Gastrocnemius medialis (tissue), 4 donors: ENCODE results near the gene PRAMEF5.
"Not testable (repeated sequence)": the region's sequence is repeated elsewhere in the genome, so short reads cannot be mapped to it uniquely, and the experiment has no call there.

ENCODE experiments used
- POLR2A ChIP-seq, 2 donors: fragments of 450-650 bp; IDR thresholded peaks; one replicate each; pipeline ENCODE4 v1.6.1; 2017; ENCODE audit warnings: antibody characterized with exemption in 2 of 2, mild to moderate bottlenecking in 2 of 2, moderate library complexity in 2 of 2
- TF ChIP-seq, protein P1 (sequence below), 5 experiments: fragments of 450-650 bp in 3 of 5; fragments of 200-600 bp in 2 of 5; sonication (generic) in 2 of 5; IDR thresholded peaks in 4 of 5; conservative IDR thresholded peaks in 1 of 5; 1 replicate in 4 of 5; 2 replicates in 1 of 5; pipeline ENCODE4 v1.5.1; 2016 to 2019; ENCODE audit warnings: antibody characterized with exemption in 5 of 5, mild to moderate bottlenecking in 3 of 5, moderate library complexity in 3 of 5

- TF ChIP-seq POLR2A (IDR thresholded peaks at IDR 0.05), result not testable (repeated sequence)
- TF ChIP-seq, protein P1, sequence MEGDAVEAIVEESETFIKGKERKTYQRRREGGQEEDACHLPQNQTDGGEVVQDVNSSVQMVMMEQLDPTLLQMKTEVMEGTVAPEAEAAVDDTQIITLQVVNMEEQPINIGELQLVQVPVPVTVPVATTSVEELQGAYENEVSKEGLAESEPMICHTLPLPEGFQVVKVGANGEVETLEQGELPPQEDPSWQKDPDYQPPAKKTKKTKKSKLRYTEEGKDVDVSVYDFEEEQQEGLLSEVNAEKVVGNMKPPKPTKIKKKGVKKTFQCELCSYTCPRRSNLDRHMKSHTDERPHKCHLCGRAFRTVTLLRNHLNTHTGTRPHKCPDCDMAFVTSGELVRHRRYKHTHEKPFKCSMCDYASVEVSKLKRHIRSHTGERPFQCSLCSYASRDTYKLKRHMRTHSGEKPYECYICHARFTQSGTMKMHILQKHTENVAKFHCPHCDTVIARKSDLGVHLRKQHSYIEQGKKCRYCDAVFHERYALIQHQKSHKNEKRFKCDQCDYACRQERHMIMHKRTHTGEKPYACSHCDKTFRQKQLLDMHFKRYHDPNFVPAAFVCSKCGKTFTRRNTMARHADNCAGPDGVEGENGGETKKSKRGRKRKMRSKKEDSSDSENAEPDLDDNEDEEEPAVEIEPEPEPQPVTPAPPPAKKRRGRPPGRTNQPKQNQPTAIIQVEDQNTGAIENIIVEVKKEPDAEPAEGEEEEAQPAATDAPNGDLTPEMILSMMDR (IDR thresholded peaks at IDR 0.05 in 4 of 5, conservative IDR thresholded peaks at IDR 0.05 in 1 of 5), result not testable (repeated sequence)
These were observed 25.6 kb downstream of the PRAMEF5 start for GRCh38 chr1:13279617-13280016.
